GM18508 (cell line): ENCODE measurements around the gene DRD2.

Experiments
- ATAC-seq: cut with Tn5 transposase; IDR thresholded peaks from one replicate; pipeline ENCODE4 v1.9.1; 2021; ENCODE audit warnings: moderate number of reproducible peaks; ENCODE audit not compliant: insufficient read depth, unreplicated experiment

The DRD2 gene

GRCh38 chr11:113377681-113378412 lies 97.4 kb downstream of the DRD2 start:
- ATAC-seq: no peak

- no peak for ATAC-seq
These were observed 99.0 kb downstream of the DRD2 start for GRCh38 chr11:113376156-113376555.

GRCh38 chr11:113375402-113375801 lies 99.8 kb downstream of the DRD2 start:
- no peak for ATAC-seq

- ATAC-seq: no peak
These were observed 101.1 kb downstream of the DRD2 start for GRCh38 chr11:113373981-113374560.

- ATAC-seq: no peak
These were observed 101.9 kb downstream of the DRD2 start for GRCh38 chr11:113373306-113373705.

GRCh38 chr11:113372309-113372708 lies 102.9 kb downstream of the DRD2 start:
- no peak for ATAC-seq

GRCh38 chr11:113370634-113371033 lies 104.6 kb downstream of the DRD2 start:
- ATAC-seq: no peak

GRCh38 chr11:113369411-113369810 lies 105.8 kb downstream of the DRD2 start:
- ATAC-seq: no peak

GRCh38 chr11:113365895-113366294 lies 109.3 kb downstream of the DRD2 start:
- no peak for ATAC-seq

- no peak for ATAC-seq
These were observed 111.1 kb downstream of the DRD2 start for GRCh38 chr11:113363996-113364641.

- no peak for ATAC-seq
These were observed 111.8 kb downstream of the DRD2 start for GRCh38 chr11:113363406-113363805.
